Hematopoietic multipotent progenitor cell (in vitro differentiated cells): ENCODE results near the gene FYTTD1. TPM values are rescaled to one million over a fixed set of nuclear protein-coding genes. Genes with fewer than 3 reads are reported as not detected.

Experiments
- DNase-seq, 3 donors: peaks; one replicate each; pipeline ENCODE4 v3.0.0-alpha.2; 2011 to 2015; ENCODE audit warnings: low read depth in 2 of 3, low spot score in 2 of 3
- total RNA-seq: library from RNA; depleted of rRNA; stranded (reverse); fragments of >200 nt; gene quantifications from one replicate; pipeline ENCODE4 v1.2.3, GENCODE V29; 2012

FYTTD1 gene
- total RNA-seq, 1 donor, result 15.3 TPM

- DNase-seq, result no peak
These were observed 79.8 kb downstream of the FYTTD1 start for GRCh38 chr3:197829397-197830045.

GRCh38 chr3:197830308-197830966 is 80.8 kb downstream of the FYTTD1 start:
- DNase-seq, result no peak

- DNase-seq, result no peak
These were observed 81.3 kb downstream of the FYTTD1 start for GRCh38 chr3:197830967-197831313.

DNA sequence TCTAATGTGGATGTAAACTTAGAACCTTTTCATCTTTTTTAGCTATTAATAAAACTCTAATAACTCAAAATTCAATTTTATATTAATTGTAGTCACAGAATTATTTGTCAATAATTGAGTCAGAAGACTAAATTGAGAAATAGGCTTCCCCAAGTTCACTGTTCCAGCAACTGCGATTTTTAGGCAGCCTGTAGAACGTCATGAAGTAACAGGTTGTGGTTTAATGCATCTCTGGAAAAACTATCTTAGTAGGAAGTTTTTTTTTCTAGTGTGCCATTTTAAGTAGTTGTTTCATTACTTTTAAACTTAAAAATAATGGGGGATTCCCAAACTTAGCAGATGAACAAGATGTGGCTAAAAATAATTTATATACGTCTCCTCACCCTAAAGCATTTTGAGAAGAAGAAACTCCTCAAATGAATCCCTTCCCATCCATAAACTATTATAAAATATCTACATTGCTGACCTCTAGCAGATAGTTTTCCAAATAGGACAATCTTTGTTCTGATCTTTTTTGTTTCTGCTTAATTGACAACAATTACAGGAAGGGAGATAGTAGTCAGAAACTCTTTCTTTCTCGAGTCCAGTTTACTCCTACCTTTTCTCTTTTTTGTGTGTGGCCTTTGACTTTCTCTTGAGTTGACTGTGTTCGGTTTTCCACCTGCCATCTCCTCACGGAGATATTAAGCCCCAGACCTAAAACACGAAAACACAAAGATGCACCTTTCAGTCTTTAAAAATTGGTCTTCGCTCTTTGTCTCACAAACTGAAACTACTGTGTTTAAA is 84.4 kb downstream of the FYTTD1 start:
- DNase-seq, result no peak

DNA sequence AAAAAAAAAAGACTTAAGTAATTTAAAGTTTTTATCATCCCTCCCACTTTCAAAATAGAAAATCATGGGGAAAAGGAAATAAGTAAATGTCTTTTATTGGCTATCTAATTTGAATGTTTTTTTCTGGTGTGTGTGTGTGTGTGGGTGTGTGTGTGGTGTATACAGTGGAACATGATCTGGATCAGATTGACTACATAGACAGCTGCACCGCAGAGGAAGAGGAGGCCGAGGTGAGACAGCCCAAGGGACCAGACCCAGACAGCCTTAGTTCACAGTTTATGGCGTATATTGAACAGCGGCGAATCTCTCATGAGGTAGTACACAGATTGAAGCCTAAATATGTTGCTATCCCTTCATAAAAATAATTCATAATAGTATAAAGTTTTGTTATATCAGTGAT is 85.8 kb downstream of the FYTTD1 start:
- no peak for DNase-seq

- DNase-seq, result no peak
These were observed 86.6 kb downstream of the FYTTD1 start for GRCh38 chr3:197836244-197836643.

Other genes with a start within 250 kb of the FYTTD1 start
- 19.9 TPM for gene BDH1, start 193.9 kb upstream of the FYTTD1 start, total RNA-seq
- 32.9 TPM for gene RUBCN, start 13.0 kb upstream of the FYTTD1 start, total RNA-seq
- 34.5 TPM for gene LRCH3, start 41.4 kb downstream of the FYTTD1 start, total RNA-seq
- 345 TPM for gene RPL35A, start 200.3 kb downstream of the FYTTD1 start, total RNA-seq
- 4.3 TPM for gene LMLN, start 210.3 kb downstream of the FYTTD1 start, total RNA-seq